DOHH2 (cell line): ENCODE data around the gene DSCAML1.

Experiments used
- EZH2phosphoT487 ChIP-seq: fragments of 200-600 bp; sonication (generic); IDR thresholded peaks from 2 replicates; pipeline ENCODE4 v1.6.1; 2017; ENCODE audit warnings: borderline replicate concordance, mild to moderate bottlenecking, antibody characterized with exemption, low read length, moderate library complexity, mixed read lengths
- TF ChIP-seq, protein P1 (sequence below): fragments of 200-600 bp; sonication (generic); IDR thresholded peaks from one replicate; pipeline ENCODE4 v1.5.1; 2014; ENCODE audit warnings: antibody characterized with exemption, mild to moderate bottlenecking, low read depth, low read length; ENCODE audit not compliant: poor library complexity, severe bottlenecking

DNA sequence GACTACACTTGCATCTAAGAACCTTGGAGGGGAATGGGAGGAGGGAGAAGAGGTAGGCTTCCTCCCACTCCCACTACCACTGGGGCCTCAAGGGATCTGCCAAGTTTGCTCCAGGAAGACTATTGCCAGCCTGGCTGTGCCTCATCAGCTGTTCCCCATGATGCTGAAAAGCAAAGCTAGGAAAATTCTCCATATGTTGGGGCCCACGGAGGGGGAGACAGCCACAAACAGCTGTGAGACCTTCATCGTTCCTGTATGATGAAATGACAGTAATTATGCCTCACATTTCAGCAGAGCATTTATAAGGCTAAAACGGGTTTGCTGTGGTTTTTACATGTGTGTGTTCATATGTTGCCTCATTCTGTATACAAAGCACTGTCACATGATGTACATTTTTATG lies 6.7 kb downstream of the DSCAML1 start:
- TF ChIP-seq, protein P1, sequence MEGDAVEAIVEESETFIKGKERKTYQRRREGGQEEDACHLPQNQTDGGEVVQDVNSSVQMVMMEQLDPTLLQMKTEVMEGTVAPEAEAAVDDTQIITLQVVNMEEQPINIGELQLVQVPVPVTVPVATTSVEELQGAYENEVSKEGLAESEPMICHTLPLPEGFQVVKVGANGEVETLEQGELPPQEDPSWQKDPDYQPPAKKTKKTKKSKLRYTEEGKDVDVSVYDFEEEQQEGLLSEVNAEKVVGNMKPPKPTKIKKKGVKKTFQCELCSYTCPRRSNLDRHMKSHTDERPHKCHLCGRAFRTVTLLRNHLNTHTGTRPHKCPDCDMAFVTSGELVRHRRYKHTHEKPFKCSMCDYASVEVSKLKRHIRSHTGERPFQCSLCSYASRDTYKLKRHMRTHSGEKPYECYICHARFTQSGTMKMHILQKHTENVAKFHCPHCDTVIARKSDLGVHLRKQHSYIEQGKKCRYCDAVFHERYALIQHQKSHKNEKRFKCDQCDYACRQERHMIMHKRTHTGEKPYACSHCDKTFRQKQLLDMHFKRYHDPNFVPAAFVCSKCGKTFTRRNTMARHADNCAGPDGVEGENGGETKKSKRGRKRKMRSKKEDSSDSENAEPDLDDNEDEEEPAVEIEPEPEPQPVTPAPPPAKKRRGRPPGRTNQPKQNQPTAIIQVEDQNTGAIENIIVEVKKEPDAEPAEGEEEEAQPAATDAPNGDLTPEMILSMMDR, result no peak
- TF ChIP-seq EZH2phosphoT487, result no peak
